GM18873 (cell line): ENCODE measurements around the gene PTPRN.
"Not testable (repeated sequence)": the region's sequence is repeated elsewhere in the genome, so short reads cannot be mapped to it uniquely, and the experiment has no call there.

ENCODE experiments used
- ATAC-seq: cut with Tn5 transposase; IDR thresholded peaks from one replicate; pipeline ENCODE4 v1.9.1; 2021; ENCODE audit warnings: mild to moderate bottlenecking, moderate library complexity, moderate number of reproducible peaks; ENCODE audit not compliant: unreplicated experiment, low FRiP score

The PTPRN gene

DNA sequence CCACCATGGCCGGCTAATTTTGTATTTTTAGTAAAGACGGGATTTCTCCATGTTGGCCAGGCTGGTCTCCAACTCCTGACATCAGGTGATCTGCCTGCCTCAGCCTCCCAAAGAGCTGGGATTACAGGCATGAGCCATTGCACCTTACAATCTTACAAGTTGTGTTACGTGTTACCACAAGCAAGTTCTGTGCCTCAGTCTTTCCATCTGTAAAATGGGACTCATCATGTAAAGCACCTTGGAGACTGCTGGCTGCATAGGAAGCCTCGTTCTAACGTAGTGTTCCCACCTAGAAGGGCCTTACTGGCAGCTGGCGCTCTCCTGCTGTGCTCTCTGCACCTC lies 20.0 kb downstream of the PTPRN start:
- ATAC-seq, result no peak

DNA sequence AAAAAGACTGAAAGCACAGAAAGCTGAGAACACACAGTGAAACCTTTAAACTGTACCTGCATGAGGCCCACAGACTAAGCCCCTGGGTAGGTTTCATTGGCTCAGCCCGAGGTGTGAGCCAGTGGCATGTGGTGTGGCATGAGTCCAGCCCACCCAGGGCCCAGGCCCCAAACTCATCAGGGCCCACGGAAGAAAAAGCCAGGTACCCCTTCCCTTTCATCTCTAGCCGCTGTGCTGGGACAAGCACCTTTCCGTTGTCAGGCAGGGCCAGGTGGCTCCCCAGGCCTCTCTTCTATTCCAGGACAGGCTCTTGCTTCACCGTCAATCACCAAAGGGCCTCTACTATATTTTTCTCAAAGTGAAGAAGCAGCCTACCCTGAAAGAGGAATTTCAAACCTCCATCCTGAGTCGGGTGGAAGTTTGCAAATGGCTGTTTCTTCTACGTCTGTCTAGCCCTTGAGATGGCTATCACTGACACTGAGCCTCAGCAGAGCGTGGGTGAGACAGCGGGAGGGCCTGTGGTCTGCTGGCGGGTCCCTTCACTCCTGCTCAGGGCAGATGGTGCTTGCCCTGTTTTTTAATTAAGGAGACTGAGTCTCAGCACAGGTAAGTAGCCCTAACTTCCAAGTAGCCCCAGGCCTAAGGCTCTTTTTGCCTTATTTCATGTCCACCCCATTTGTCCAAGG lies 21.5 kb downstream of the PTPRN start:
- no peak for ATAC-seq

DNA sequence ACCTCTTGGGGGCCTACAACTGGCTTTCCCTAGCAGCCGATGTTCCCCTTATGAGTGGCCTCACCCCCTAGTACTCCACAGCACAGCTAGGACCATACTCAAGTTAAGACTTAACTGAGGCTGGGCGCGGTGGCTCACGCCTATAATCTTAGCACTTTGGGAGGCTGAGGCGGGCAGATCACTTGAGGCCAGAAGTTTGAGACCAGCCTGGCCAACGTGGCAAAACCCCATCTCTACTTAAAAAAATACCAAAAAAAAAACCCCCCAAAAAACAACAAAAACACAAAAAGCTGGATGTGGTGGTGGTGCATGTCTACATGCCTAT lies 22.1 kb downstream of the PTPRN start:
- ATAC-seq, result not testable (repeated sequence)

DNA sequence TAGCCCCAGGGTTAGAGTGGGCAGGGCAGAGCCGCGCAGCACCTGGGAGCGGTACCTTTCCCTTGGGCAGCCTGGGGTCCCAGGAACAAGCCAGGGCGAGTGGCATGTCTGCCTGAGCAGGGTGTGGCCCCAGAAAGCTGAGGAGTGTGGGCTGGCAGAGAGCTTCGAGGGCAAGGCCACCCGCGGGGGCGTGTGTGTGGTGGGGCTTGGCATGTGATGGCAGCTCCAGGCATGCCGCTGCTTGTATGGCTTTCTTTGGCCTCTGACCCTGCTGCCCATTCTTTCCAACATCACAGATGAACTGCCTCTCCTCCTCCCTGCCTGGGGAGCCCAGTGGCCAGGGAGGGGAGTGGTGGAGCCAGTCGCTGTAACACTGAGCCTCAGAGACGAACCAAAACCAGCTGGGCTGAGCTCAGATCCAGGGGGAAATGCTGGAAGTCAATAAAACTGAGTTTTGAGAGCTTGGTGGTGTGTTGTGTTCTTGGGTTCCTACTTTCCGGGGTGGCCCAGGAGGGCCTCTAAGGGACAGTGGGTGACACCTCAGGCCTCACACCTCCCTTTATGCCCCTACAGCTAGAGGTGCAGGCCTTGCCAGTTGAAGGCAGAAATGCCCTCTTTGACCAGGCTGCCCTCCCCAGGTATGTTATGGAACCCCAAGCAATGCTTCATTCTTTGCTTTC lies 22.6 kb downstream of the PTPRN start:
- ATAC-seq, result no peak

DNA sequence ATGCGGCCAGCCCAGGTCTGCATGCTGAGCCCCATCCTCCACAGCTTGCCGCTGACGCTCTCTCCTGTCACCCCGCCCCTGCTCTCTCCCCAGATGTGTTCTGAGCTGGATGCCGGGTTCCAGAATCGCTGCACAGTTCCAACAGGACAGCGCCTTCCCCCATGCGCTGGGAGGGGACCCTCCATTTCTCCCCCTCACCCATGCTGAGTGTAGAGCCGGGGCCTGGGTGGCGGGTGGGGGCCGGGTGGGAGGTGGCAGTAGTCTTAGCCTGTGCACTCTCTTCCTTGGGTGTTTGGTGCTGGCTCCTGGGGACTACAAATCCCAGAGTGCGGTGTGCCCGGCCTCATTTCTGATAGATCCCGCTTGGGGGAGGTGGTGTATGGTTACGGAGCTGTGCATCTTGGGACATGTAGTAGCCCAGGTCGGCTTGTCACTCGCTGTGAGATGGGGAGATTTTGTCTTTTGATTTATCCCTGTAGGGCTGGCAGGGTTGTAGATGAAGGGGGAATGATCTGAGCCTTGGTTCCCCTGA lies 23.2 kb downstream of the PTPRN start:
- no peak for ATAC-seq

DNA sequence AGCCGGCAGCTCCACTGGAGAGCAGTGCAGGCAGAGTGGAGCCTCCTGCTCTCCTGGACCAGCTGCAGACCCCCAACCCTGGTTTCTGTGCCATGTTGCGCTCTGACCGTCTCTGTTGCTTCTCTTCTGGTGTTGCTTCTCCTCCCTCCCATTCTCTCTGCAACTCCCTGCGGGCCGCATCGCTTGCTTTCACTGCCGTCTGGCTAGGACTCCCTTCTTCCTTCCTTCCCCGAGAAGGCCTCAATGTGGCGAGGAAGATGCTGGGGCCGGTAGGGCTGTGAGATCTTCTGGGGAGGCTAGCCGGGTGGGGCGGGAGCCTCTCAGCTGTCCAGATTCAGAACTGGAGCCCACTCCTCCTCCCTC lies 23.8 kb downstream of the PTPRN start:
- ATAC-seq, result no peak

DNA sequence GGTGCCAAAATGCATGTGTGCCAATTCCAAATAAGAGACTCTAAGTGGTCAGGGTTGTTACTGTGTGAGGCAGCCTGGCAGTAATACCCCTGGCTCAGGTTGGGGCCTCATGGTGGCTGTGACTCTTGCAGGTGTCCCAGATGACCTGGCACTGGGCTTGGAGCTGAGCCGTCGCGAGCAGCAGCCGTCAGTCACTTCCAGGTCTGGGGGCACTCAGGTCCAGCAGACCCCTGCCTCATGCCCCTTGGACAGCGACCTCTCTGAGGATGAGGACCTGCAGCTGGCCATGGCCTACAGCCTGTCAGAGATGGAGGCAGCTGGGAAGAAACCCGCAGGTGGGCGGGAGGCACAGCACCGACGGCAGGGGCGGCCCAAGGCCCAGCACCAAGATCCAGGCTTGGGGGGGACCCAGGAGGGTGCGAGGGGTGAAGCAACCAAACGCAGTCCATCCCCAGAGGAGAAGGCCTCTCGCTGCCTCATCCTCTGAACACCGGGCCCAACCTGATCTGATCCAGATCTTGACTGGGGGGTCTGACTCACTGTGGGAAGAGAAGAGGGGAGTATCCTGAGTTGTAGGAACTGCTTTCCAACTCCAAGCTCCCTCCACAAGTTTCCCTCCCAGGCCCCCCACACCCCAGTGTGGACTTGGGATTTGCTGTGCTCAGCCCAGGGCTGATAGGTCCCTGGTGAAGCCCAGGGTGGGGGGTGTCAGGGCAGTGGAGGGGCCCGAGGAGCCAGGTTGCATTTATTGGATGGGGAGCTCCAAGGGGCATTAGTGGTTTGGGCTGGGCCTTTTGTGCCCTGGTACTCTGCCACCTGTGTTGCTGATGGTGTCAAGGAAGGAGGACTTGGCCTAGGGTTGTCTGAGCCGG lies 24.5 kb downstream of the PTPRN start:
- ATAC-seq, result no peak

DNA sequence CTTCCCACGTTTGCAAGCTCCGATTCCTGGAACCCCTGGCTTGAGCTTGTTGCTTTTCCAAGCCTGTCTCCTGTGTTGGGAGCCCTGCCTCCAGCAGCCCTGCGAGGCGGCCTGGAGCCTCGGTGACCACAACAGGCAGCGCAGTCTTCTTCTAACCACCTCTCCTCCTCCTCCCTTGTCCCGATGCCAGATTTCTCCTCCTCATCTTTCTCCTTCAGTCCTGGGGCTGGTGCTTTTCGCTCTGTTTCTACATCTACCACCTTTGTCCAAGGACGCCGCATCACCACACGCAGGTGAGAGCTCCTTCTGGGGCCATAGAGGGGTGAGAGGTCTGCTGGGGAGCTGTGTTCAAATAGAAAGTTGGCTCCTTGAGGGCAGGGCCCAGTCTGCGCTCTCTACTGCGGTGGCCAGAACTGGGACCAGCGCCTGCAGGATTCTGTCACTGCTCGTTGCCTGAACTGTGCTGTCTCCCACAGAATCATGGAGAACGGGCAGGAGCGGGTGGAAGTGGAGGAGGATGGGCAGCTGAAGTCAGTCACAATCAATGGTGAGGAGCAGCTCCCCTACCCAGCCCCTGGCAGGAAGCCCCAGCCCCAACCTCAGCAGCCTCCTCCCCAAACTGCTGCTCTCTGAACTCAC lies 26.1 kb downstream of the PTPRN start:
- ATAC-seq, result no peak

DNA sequence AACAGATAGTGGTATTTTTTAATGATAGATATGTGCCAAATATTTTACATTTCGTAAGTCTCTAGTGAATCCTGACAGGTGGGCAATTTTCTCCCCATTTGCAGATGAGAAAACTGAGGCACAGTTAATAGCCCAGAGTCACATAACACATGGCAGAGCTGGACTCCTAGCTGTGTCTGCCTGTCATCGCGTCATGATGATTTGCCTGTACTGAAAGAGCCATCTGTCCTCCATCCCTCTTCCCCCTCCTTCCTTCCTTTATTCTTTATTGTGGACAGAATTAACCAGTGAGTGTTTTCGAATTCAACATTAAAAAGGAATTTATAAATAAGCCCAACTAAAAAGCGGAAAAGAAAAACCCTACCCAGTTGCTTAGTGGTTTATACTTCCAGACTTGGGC lies 26.8 kb downstream of the PTPRN start:
- ATAC-seq, result no peak

DNA sequence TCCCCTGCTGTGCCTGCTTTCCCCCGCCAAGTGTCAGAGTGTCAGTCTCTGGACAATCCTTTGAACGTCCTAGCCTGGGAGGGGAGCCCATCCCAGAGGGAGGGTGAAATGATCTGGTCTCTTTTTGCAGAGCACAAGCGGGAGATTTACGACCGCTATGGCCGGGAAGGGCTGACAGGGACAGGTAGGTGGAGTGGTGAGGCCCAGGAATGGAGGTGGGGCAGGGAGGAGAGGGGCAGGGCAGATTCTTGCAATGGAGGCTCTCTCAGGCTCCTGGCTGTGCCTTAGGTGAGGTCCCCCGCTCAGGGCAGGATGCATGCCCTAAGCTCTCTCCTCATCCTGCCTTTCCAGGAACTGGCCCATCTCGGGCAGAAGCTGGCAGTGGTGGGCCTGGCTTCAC lies 27.6 kb downstream of the PTPRN start:
- no peak for ATAC-seq

DNA sequence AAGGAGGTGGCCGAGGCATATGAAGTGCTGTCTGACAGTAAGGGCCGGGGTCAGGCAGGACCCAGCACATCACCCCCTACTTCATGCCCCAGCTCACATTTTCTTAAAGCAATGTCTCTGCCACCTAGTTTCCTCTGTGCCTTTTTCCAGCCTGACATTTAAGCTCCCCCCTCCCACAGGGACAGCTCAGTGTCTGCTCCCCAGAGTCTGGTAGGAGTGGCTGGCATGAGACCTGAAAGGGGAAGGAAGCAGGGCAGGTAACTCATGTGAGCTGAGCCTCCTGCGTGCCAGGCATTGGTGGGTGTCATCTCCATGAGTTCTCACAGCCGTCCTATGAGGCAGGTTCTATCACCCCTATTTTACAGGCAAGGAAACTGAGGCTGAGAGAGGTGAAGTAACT lies 28.6 kb downstream of the PTPRN start:
- ATAC-seq, result no peak

DNA sequence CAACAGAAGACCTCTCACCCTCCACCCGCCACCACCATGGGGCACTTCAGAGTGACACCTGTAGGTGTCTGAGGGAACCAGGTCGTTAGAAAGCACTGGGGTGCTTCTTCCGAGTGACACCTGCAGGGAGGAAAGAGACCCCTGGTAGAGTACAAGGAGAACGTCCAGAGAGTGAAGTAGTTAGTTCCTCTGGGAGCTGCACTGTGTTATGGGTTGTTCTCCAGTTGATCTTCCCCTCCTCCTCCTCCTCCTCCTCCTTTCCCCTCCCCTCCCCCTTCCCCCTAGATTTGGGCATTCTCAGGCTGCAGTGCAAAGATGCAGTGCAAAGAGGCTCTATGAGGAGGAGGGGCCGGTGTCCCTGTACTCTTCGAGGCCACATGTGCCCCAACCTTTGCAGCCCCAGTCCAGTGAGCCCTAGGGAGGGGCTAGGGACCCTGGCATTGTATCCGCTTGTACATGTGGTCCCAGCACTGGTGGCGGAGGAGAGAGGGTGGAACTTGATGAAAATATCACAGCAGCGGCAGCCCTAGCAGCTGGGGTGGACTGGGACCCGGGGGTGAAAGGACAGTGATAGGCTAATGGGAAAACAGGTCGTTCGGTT lies 29.2 kb downstream of the PTPRN start:
- ATAC-seq, result no peak

DNA sequence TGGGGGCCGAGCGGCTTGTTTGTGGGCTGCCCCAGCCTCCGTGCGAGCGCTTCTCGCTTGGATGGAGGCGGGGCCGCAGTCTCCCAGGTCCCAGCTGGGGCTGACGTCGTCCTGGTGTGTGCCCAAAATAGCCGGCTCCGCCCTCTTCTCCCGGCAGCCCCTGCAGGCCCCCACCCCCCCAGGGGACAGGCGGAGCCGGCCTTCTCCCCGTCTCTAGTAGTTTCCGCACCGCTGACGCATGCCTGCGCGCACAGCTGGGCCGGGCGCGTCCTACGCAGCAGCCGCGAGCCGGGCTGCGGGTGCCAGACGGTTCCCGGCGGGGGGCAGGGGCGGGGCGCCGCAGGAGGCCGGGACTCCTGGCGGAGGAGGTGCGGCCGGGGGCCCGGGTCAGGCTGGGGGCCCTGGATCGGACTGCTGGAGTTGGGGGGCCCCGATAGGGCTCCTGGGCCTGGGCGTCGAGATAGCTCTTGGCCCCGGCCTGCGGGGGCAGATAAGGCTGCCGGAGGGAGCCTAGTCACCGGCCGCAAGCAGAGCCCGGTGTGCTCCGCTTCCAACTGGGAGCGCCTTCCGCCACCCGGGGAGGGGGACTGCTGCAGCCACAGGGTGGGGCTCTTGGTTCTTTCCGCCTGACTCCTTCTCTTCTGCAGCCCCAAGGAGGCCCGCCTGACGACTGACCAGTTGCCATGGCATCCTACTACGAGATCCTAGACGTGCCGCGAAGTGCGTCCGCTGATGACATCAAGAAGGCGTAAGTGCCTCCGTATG lies 29.9 kb downstream of the PTPRN start, which contains the start of gene DNAJB2:
Gene DNAJB2 (plus strand): TSS at position 216 of the 765 bp plus-strand sequence. CDS start 468 bp downstream, at position 684.
- ATAC-seq, result peak; percentile 83

DNA sequence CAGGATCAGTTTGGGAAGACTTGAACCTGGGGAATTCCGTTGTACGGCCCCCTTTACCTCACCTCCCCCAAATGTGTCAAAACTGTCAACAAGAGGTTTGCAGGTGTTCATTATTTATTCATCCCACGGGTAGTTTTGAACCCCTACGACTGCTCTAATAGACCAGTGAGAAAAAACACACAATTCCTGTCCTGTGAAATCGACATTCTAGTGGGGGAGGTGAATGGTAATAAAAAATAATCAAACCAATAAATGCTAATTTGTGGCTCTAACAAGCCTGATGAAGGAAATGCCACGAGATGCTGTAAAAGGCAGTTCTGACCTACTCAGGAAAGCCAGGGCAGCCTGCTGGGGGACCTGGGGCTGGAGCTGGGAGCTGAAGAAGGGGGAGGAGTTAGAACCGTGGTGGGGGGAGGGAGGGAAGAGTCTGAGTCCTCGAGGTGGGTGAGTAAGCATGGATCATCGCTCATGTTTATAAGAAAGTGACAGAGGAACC lies 30.5 kb downstream of the PTPRN start:
- ATAC-seq, result no peak

DNA sequence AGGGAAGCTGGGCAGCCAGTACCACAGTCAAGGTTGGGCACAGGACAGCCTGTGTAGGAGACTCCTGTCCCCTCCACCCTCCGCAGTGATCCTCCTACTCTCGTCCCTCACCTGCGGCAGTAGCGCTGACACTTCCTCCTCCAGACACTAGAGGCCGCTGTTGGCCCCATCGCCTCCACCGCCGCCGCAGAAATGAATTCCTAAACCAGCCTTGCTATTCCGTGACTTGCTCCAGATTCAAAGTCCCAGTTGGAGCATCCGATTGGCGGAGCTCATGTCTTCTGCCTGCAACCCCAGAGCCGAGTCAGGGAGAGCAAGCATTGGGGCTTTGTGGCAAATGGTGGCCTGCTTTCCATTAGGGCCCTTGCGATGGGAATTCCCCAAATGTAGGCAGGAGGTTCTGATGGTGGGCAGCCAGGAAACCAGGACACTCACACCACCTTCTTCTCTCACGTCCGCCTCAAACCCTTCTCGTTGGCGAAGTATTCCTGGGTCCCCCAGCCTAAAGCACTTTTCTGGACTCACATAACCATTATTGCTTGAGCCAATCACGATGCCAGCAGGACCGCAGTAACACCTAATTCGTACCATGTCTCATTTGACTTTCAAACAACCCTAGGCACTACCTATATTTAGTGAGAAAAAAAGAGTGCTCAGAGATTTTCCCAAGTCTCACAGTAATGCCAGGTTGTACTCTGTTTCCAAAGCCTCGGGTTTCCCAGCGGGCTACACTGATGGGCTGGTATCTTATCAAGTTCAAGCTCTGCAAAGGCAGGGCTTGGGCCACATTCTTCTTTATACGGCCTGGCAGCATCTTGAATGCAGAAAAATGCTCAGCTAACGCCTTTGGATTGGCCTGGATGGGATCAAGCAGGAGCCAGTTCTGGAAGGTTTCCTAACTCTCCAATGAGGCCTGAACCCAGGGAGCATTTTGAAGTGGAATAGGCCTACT lies 31.2 kb downstream of the PTPRN start:
- ATAC-seq, result peak; percentile 29

DNA sequence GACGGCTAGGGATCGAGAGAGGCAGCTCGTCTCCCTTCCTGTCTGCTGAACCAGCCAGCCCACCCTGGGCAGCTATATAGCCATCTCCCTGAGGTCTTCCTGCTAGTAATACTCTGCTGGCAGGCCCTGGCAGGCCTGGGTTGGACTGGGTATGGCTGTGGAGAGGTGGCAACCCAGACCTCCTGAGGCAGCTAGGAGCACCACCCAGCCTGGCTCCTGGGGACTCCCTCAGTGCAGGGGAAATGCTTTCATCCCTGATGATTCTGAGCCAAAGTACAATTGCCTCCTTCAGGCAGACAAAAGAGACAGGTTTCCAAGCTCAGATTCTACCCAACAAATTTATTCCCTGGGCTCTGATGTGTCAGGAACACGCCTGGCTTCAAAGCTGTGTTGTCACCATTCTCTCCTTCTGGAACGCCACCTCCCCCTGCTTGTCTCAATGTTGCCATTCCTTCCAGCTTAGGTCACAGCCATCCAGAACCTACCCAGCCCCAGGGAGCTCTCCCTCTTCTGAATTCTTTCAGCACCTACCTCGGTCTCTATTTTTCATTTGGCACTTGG lies 34.8 kb downstream of the PTPRN start:
- ATAC-seq, result no peak

DNA sequence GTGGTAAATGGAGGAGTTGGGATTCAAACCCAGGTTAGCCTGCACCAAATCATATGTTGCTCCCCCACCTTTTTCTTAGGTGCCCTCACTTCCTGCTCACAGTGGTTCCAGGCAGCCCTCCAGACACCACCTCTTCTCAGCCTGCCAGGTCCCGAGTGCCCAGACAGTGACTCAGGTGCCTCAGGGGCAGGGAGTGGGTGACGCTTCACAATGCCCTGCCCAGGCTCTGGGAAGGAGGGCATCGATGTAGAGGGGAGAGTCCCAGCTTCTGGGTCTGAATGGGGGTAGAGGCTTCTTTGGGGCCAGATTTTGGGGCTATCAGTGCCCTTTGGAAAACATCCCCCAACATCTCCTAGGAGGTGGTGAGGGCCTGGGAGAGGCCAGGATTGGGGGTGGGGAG lies 35.3 kb downstream of the PTPRN start:
- ATAC-seq, result no peak

DNA sequence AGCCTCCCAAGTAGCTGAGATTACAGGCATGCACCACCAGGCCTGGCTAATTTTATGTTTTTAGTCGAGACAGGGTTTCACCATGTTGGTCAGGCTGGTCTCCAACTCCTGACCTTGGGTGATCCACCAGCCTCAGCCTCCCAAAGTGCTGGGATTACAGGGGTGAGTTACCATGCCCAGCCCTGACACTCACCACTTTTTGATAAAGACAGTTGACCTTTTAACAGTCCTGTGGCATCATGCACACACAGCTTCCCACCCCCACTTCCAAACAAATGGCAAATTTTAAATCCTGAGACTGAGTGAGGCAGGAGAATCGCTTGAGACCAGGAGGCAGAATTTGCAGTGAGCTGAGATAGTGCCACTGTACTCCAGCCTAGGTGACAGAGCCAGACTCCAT lies 36.2 kb downstream of the PTPRN start:
- no peak for ATAC-seq
